Measurements from ENCODE around the gene F9.
A peak's percentile ranks its signal among the peaks of the same experiment; 100 is the strongest.
"Not testable (repeated sequence)": the region's sequence is repeated elsewhere in the genome, so short reads cannot be mapped to it uniquely, and the experiment has no call there.

Gene F9

DNA sequence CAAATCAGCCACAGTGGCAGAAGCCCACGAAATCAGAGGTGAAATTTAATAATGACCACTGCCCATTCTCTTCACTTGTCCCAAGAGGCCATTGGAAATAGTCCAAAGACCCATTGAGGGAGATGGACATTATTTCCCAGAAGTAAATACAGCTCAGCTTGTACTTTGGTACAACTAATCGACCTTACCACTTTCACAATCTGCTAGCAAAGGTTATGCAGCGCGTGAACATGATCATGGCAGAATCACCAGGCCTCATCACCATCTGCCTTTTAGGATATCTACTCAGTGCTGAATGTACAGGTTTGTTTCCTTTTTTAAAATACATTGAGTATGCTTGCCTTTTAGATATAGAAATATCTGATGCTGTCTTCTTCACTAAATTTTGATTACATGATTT is at the start of gene F9:
Gene F9 (plus strand): TSS at position 190 of the 400 bp plus-strand sequence. CDS start 26 bp downstream, at position 216.
- ATAC-seq (no peak), DNase-seq (no peak)

DNA sequence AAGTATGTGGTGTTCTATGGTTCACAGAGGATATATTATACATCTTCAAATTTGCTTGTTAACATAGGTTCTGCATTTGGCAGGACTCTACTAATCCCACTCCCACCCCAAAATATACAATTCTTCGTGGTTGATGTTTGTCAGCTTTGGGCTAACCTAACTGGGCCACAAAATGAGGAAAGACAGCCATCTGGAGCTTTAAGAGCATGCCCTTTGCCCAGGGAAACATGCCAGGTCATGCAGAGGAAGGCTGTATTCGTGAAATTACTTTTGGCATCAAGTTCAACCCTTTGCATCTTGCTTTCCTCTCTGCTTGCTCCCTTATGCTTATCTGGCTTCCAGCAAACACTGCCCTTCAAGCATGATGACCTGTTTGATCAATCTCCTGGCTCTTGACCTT is 46.8 kb upstream of the F9 start:
- ATAC-seq: no peak
- DNase-seq: no peak

DNA sequence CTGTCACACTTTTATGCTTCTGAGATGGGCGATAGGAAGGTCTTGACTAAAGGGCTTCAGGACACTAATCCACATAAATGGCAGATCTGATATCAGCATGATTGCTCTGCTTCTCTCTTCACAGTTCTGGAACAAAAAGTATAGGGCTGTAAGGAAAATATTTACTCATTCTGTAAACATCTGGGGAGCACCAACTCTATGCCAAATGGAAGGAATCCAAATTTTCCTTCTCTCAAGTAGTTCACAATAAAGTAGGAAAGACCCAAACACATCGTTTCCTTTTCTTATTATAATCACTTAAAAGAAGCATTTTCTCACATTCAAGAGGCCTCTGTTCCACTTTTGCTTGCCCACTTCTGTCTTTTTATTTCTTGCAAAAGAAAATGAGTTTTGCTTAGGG is 45.9 kb upstream of the F9 start:
- DNase-seq (no peak), ATAC-seq (no peak)

DNA sequence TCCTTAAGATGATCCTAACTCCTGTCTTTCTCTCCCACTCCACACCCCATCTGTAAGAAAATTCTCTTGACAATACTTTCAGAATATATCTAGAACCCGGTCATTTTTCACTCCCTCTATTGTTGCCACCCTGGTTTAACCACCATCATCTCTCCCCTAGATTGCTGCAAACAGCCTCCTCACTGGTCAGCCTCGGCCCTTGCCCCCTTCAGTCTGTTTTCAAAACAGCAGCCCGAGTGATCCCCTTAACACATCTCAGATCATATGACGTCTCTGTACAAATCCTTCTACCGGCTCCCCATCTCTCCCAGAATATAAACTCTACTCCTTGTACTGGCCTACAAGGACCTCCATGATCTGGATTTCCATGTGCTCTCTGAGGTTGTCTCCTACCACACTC is 35.2 kb upstream of the F9 start:
- DNase-seq (no peak), ATAC-seq (no peak)

DNA sequence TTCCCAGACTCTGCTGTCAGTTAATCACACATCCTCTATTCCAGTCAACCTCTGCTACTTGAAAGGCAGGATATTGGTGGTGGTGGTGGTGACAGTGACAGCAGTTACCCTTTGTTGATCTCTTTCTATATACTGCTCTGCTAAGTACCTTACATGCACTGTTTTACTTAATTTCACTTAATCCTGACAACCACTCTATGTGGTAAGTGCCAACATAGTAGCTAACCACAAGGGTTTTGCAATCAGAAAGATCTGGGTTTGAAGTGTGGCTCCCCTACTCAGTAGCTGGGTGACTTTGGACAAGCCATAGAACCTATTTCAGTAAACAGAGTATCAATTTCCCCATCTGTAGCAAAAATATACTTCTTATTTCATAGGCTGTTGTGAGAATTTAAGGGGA is 24.2 kb upstream of the F9 start:
- ATAC-seq (no peak), DNase-seq (no peak)

DNA sequence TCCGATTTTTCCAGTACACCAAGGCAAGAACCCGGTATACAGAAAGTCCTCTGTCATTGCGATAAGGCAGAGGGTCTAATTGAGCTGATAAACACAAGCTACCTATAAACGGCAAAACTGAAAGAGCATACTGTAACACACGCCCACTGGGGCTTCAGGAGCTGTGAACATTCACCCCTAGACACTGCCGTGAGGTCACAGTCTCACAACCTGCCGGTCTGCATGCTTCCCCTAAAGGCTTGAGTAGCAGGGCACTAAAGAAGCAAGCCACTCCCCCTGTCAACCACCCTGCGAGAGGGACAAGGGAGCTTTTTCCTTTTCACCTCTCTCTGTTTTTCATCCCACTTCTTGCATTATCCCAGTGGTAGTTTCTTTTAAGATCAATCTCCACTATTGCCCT is 22.4 kb upstream of the F9 start:
- ATAC-seq: no peak
- no peak for DNase-seq

DNA sequence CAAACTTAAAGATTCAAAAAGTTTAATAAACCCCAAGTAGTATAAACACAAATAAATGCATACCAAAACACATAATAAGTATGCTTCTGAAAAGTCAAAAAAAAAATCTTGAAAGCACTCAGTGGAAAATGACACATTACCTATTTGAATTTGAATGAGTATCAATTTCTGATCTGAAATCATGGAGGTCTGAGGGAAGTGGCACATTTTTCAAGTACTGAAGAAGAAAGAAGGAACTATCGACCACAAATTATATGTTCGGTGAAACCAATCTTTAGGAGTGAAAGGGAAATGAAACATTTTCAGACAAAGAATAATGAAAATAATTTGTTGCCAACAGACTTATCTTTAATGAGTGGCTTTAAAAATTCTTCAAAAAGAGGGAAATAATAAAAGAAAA is 12.1 kb upstream of the F9 start:
- no peak for ATAC-seq
- no peak for DNase-seq

DNA sequence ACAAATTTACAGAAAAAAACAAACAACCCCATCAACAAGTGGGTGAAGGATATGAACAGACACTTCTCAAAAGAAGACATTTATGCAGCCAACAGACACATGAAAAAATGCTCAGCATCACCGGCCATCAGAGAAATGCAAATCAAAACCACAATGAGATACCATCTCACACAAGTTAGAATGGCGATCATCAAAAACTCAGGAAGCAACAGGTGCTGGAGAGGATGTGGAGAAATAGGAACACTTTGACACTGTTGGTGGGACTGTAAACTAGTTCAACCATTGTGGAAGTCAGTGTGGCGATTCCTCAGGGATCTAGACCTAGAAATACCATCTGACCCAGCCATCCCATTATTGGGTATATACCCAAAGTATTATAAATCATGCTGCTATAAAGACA is 1.7 kb upstream of the F9 start:
- DNase-seq, ATAC-seq: not testable (repeated sequence)

DNA sequence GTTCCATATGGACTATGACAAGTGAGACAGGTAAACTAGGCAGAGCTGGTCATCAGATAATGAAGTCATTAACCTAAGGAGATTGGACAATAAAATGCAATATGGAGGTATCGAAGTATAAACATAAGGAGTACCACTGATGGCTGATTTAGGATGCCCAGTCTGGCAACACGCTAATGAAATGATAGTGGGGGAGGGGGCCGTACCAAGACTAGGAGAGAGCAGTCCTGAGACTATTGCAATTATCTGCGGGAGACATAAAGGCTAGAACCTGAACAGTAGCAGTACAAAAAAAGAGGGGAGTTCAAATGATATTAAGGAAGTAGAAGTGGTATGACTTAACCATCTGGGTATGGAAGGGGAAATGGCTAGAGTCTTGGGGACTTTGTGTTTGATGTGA is 2.3 kb downstream of the F9 start:
- ATAC-seq: no peak
- DNase-seq: no peak

DNA sequence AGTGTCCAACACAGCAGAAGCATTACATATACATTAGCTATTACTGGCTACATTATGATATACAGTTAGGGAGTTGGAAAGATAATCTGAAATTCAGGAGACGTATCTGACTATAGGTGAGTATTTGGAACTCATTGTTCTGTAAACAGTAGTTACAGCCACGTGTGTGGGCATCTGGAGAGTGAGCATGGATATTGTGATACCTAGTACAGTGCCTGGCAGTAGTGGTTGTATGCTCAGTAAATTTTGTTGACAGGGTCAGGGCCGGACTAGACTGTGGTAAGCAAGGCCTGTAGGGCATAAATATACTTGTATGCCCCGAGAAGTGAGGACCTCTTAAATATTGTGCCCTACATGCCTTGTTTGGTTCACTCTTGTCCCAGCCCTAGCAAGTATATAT is 2.9 kb downstream of the F9 start:
- no peak for ATAC-seq
- DNase-seq: no peak

DNA sequence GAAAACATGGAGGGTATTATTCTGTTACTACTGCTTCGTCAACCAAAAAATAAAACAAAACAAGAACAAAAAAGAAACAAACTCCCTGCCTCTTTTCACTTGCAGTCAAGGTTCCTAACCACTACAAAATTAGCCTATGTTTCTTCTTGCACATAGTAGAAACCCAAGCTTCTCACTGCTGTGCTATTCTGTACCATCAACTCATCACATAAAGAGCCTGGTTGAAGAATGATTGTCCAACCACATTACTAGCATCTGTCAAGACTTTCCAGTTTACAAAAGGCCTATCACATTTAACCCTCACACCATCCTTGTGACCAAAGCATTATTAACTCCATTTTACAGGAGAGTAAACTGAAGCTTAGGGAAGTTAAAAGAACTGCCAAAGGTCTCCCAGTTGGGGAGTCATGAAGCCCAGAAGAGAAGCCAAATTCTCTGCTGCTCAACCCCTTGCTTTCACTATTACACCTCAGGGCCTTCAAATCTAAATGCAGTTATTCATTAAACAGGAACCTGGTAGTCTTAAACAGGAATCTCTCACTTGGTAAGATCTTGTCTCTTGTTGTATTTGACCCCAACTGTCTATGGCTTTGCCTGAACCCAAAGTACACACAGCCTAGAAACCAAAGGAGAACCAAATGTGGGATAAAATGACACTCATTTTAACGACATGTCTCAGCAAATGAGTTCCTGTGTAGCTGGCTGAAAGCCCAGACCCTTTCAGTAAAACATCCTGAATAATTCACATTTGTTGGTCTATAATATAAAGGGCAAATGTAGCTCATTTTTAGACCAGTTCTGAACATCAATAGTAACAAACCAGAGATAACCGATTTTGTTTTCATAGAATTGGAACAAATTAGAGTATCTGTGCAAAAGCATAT is 8.6 kb downstream of the F9 start:
- DNase-seq (no peak), ATAC-seq (no peak)

DNA sequence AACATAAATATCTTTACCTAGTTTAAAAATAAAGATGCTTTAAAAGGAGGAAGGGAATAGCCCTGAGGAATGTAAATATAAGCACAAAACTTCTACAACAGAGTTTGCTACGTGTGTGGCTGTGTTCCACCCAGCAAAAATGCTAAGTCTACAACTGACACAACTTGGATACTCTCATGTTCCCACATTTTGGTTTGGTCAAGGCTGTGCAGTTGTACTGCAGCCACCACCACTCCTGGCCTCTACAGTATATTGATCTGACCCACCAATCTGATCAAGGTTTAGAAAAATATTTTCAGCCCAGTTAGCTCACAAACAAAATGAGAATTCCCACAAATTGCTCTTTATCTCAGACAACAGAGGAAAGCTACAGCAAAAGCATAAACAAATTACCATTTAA is 12.1 kb downstream of the F9 start:
- DNase-seq (no peak), ATAC-seq (no peak)

DNA sequence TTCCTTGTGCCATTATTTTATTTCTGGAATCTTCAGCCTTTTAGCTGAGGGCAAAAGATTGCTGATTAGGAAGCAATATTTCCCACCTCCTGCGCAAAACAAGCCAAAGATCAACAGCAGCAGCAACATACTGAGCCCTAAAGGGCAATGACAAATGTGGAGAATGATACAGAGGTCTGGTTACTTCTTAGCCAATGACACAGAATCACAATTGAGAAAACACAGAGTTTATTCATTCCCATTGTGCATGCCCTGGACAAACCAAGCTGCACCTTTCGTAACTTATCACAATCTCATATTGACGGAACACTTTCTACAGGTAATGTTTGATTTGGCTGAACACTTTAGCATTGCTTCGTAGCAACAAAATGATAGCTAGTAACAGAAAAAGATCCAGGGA is 13.4 kb downstream of the F9 start:
- ATAC-seq: no peak

DNA sequence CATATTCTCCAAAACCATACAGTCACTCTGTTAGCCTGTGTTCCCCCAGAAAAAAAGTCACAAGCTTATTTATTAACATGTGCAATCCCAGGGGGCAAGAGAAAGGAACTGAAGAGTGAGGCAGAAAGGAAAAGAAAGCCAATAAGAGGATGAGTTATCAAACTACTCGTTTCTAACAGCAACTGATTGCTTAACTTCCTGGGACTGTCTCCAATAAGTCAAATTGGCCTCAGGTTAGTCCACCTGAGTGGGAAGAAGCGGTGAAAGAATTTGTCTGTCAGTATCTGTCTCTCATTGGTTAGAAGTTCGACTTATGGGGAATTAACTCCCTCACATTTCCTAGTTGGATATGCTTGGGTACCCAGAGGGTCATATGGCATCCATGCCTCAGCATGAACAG is 14.1 kb downstream of the F9 start:
- no peak for ATAC-seq
- DNase-seq: no peak

More for the DNA sequence above, 13.4 kb downstream of the F9 start:
- DNase-seq: no peak

DNA sequence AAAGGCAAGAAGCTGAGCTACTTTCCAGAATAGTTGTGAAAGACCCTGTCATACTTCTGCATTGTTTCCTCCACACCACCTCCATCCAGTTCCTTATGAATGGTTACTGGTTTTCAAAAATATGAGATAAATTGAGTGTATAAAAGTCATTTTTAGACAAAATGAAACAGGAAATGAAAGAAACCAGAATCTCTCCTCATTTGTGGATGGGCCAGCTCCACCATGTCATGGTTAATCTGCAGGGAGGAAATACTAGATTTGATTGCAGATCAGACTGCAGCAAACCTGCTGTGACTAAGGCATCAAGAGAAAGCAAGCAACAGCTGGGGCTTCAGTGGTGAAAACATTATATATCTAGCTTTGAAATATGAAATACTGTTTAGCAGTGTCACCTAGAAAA is 23.8 kb downstream of the F9 start:
- DNase-seq (no peak), ATAC-seq (no peak)

DNA sequence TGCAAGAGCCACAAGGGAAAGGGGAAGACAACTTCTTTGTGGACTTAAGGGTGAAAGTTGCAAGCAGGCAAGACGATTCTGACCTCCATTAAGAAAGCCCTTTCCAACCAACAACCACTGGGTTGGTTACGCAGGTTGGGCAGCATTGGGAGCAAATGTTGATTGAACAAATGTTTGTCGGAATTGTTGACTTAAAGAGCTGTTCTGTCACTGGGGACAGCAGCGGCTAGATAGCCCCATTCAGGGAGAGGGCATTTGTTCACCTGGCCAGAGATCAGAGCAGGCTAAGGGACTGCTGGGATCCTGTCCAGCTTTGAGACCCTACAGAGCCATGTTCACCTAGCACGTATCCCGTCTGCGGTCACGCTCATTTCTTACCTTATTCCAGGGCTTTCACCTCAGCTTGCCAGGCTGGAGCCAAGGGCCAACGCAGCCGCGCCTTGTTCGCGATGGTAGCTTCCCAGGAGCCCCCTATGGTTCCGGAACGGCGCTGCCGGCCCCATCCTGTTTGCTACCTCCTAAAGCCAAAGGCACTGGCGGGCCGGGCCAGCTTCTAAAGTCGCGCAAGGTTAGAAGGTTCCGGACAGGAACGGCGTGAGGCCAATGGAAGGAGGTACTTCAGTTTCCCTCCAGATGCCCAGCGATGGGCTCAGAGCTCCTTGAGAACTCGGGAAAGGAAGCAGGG is 24.6 kb downstream of the F9 start:
- ATAC-seq (no peak), DNase-seq (no peak)

DNA sequence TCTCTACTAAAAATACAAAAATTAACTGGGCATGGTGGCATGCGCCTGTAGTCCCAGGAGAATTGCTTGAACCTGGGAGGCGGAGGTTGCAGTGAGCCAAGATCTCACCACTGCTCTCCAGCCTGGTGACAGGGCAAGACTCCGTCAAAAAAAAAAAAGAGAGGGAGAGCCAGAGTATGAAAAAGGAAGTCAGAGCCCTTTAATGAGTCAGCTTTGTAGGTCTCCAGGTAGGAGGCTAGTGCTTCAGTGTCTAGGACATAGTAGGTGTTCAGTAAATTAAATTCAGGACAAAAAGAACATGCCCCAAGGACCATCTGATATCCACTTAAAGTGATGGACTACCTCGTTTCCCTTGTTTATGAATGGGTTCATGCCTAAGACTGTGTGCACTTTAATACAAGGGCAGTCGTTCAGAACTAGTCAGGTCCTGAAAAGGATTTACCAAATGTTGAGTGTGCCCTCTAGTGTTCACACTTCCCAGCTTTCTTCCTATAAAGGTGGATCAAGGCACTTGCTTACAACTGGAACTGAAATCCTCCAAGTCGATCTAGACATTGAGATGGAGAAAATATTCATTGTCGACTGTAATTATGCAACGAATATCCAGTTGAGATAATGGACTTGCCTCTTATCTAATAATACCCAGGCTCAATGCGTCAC is 29.0 kb downstream of the F9 start:
- ATAC-seq (no peak), DNase-seq (peak; percentile 6)

DNA sequence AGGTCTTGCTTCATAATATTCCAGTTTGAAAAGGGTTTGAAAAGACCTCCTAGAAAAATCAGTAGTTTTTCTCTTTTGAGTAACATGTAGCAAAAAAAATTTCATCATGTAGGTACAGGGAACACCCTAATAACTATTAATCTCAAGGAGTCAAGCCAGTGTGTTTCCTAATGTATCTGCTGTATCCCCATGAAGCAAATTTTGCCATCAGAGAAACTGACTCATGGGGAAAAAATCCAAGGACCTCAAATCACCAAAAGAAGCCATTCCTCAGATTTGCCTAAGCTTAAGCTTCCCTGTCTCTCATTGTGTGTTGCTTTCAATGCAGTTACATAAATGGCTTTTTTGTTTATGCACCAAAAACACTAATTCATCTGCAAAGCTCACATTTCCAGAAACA is 29.7 kb downstream of the F9 start:
- no peak for ATAC-seq

DNA sequence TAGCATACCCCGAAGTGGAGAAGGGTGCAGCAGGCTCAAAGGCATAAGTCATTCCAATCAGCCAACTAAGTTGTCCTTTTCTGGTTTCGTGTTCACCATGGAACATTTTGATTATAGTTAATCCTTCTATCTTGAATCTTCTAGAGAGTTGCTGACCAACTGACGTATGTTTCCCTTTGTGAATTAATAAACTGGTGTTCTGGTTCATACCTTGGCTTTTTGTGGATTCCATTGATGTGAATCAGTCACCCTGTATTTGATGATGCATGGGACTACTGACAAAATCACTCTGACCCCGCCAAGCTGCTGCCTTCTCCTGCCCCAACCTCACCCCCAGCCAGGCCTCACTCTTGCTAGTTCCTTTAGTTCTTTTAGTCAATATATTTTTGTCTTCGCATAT is 32.7 kb downstream of the F9 start:
- ATAC-seq (no peak), DNase-seq (no peak)

More for the DNA sequence above, 29.7 kb downstream of the F9 start:
- DNase-seq: no peak

DNA sequence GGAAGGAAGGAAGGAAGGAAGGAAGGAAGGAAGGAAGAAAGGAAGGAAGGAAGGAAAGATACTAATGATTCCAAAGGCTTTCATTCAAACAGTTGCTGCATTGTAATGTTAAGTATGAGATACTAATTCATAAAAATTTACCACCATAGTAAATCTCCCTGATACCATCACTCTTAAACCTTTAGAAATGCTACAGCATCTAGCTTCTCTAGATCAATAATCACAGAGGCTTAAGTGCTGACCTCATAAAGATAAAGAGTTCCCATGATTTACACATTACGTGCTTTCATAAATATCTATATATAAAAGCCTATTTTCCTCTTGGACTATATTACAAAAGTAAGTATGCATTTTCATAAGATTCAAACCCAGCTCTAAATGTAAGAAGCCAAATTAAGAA is 36.4 kb downstream of the F9 start:
- DNase-seq (no peak), ATAC-seq (no peak)

DNA sequence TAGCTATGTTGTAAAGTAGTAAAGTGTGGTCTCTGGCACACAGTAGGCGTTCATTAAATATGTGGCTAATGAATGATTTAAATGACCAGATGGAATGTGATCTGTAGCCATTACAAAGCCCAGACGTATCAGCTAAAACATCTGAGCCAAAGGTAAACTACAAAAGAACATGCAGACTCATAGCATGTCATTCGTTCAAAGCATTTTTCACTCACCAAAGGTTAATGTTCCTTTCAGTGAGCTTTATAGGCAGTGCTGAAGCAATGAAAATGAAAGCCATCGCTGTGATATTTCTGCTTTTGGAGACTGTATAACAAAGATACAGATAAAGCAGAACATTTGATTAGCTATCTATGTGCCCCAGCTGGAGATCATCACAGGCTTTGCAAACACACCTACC is 50.5 kb downstream of the F9 start:
- ATAC-seq (no peak), DNase-seq (no peak)

DNA sequence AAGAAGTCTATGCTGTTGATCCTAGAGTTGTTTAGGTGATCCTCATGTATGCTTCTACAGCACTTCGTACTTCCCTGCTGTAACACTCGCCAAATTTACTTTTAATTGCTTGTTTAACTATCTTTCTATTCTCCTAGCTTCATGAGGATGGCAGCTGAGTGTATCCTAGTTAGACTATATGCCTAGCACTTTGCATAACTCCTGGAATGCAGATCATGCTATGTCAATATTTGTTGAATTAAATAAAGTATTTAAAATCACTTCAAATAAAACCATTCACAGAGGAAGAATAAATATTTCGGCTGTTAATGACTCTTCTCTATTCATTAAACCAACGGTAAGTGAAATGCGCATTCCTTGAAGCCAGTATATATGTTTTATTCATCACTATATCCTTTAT is 55.1 kb downstream of the F9 start:
- no peak for ATAC-seq
- no peak for DNase-seq

DNA sequence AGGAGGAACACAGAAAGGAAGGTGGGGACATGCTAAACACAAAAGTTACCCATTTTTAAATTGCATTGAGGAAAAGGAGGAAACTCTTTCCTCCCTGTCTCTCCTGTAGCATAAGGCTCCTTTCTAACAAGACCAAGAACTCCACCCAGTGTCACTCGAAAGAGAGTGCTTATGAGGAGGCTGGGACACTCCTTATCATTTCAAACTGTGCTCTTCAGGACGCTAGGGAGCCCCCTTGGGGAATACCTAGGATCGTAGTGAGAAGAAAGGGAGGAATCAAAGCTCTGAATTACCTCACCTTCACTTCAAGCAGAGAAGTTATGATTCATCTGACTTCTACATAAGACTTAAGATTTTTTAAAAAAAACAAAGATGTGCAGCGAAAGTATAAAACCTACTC is 65.5 kb downstream of the F9 start:
- DNase-seq (no peak), ATAC-seq (no peak)
